Ishikawa (cell line): ENCODE measurements around the gene THSD7A.

Source experiments
- CEBPB ChIP-seq: IDR thresholded peaks from 2 replicates; pipeline ENCODE4 v1.6.1; 2012
- CREB1 ChIP-seq: IDR thresholded peaks from 2 replicates; pipeline ENCODE4 v1.6.1; 2012; ENCODE audit warnings: low read depth
- EGR1 ChIP-seq: IDR thresholded peaks from 2 replicates; pipeline ENCODE4 v1.6.1; 2012
- EP300 ChIP-seq: IDR thresholded peaks from 2 replicates; pipeline ENCODE4 v1.6.1; 2012; ENCODE audit warnings: borderline replicate concordance
- FOXM1 ChIP-seq: IDR thresholded peaks from 2 replicates; pipeline ENCODE4 v1.6.1; 2012; ENCODE audit warnings: low read depth, borderline replicate concordance
- NFIC ChIP-seq: IDR thresholded peaks from 2 replicates; pipeline ENCODE4 v1.6.1; 2012
- RAD21 ChIP-seq: IDR thresholded peaks from 2 replicates; pipeline ENCODE4 v1.6.1; 2012; ENCODE audit warnings: low read depth
- TAF1 ChIP-seq: IDR thresholded peaks from 2 replicates; pipeline ENCODE4 v1.6.1; 2012; ENCODE audit warnings: low read depth, mild to moderate bottlenecking
- TCF12 ChIP-seq: IDR thresholded peaks from 2 replicates; pipeline ENCODE4 v1.6.1; 2012; ENCODE audit warnings: low read depth
- TEAD4 ChIP-seq: IDR thresholded peaks from 2 replicates; pipeline ENCODE4 v1.6.1; 2012
- YY1 ChIP-seq: IDR thresholded peaks from 2 replicates; pipeline ENCODE4 v1.6.1; 2012; ENCODE audit warnings: low read depth
- ZBTB7A ChIP-seq: IDR thresholded peaks from 2 replicates; pipeline ENCODE4 v1.6.1; 2012; ENCODE audit warnings: low read depth
- TF ChIP-seq, protein P1 (sequence below): IDR thresholded peaks from 2 replicates; pipeline ENCODE4 v1.6.1; 2012; ENCODE audit warnings: low read depth, mild to moderate bottlenecking
- TF ChIP-seq, protein P2 (sequence below): IDR thresholded peaks from 2 replicates; pipeline ENCODE4 v1.6.1; 2012
- TF ChIP-seq, protein P3 (sequence below): IDR thresholded peaks from 2 replicates; pipeline ENCODE4 v1.6.1; 2012

Gene THSD7A

DNA sequence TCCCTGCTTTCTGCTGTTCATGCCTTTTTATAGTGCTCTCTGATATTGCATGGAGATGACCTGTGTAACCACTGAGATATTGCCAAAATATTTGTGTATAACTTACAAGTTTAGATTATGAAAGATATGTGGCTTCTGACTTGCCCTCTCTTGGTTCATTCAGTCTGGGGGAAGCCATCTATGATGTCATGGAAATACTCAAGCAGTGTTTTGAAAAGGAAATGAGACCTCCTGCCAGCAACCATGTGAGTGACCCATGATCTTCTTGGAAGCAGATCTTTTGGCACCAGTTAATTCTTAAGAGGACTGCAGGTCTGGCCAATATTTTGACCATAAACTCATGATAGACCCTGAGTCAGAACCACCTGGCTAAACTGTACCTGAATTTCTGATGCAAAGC, 183.0 kb downstream of the THSD7A start:
- TF ChIP-seq EGR1 (no peak), NFIC (no peak), EP300 (no peak)

DNA sequence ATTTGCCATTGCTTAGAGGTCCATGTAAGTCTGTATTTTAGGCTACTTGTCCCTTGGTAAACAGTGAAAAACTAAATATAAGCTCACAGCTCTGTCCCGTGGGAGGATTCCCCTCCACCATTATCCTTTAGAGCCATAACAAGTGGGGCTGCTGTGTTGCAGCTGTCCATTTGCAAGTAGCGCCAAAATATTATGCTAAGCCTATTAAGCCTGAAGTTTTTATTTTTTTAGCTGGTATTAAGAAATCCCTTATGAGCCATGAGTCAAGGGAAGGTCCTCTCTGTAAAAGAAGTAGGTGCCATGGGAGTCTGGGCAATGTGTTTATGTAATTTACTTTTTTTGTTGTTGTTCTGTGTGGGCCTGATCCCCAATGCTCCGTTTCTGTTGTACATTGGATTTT, 183.9 kb downstream of the THSD7A start:
- no peak for TF ChIP-seq NFIC
- TF ChIP-seq ZBTB7A = no peak
- TF ChIP-seq RAD21 = no peak
- TF ChIP-seq TAF1 = no peak
- TF ChIP-seq, protein P1, sequence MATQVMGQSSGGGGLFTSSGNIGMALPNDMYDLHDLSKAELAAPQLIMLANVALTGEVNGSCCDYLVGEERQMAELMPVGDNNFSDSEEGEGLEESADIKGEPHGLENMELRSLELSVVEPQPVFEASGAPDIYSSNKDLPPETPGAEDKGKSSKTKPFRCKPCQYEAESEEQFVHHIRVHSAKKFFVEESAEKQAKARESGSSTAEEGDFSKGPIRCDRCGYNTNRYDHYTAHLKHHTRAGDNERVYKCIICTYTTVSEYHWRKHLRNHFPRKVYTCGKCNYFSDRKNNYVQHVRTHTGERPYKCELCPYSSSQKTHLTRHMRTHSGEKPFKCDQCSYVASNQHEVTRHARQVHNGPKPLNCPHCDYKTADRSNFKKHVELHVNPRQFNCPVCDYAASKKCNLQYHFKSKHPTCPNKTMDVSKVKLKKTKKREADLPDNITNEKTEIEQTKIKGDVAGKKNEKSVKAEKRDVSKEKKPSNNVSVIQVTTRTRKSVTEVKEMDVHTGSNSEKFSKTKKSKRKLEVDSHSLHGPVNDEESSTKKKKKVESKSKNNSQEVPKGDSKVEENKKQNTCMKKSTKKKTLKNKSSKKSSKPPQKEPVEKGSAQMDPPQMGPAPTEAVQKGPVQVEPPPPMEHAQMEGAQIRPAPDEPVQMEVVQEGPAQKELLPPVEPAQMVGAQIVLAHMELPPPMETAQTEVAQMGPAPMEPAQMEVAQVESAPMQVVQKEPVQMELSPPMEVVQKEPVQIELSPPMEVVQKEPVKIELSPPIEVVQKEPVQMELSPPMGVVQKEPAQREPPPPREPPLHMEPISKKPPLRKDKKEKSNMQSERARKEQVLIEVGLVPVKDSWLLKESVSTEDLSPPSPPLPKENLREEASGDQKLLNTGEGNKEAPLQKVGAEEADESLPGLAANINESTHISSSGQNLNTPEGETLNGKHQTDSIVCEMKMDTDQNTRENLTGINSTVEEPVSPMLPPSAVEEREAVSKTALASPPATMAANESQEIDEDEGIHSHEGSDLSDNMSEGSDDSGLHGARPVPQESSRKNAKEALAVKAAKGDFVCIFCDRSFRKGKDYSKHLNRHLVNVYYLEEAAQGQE = no peak
- no peak for TF ChIP-seq EP300
- TF ChIP-seq YY1 = no peak
- TF ChIP-seq CREB1 = no peak
- TF ChIP-seq FOXM1 = no peak
- TF ChIP-seq, protein P2, sequence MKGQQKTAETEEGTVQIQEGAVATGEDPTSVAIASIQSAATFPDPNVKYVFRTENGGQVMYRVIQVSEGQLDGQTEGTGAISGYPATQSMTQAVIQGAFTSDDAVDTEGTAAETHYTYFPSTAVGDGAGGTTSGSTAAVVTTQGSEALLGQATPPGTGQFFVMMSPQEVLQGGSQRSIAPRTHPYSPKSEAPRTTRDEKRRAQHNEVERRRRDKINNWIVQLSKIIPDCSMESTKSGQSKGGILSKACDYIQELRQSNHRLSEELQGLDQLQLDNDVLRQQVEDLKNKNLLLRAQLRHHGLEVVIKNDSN = no peak
- TF ChIP-seq TCF12 = no peak
- no peak for TF ChIP-seq TEAD4
- TF ChIP-seq, protein P3, sequence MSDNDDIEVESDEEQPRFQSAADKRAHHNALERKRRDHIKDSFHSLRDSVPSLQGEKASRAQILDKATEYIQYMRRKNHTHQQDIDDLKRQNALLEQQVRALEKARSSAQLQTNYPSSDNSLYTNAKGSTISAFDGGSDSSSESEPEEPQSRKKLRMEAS = no peak
- TF ChIP-seq EGR1 = no peak
- no peak for TF ChIP-seq CEBPB

DNA sequence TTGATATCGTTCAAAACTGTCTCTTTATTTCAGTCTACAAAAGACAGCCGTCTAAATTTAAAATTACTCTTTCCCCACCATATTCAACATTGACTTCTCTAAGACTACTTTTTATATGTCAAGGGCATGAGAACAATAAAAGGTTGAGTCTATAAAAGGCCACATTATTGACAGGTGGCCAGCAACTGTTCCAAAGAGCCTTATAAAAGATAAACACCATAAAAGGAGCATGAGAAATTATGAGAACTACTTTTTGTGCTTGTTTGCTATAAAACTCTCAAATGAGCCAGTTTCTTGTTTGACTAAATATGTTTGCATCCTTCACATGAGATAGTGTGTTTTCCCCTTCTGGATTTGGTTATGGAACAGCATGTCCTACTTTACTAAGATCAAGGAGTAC, 189.2 kb downstream of the THSD7A start:
- TF ChIP-seq ZBTB7A (no peak), EP300 (no peak), RAD21 (no peak), EGR1 (no peak), NFIC (no peak), TAF1 (no peak), CEBPB (no peak), YY1 (no peak), TEAD4 (no peak), CREB1 (no peak), FOXM1 (no peak), TCF12 (no peak)
- TF ChIP-seq, protein P1 = no peak
- TF ChIP-seq, protein P2 = no peak
- TF ChIP-seq, protein P3 = no peak

DNA sequence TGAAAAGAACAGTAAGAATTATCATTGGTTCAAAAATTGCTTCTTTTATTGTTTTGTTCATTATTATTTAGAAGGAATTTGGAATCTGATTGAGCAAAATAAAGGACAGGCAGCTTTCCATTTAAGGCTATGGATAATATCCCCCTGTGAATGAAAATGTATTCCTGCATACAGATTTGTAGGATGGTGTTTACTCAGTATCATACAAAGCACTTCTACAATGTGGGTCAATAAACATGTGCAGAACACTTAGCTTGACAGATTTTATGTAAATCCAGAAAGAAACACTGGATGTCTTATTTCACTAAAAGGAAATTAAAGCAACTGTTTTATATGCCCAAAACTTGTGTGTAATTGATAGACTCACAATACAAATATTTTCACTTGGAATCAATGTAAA, 189.7 kb downstream of the THSD7A start:
- TF ChIP-seq ZBTB7A (no peak), TCF12 (no peak)
- TF ChIP-seq, protein P2 = no peak

DNA sequence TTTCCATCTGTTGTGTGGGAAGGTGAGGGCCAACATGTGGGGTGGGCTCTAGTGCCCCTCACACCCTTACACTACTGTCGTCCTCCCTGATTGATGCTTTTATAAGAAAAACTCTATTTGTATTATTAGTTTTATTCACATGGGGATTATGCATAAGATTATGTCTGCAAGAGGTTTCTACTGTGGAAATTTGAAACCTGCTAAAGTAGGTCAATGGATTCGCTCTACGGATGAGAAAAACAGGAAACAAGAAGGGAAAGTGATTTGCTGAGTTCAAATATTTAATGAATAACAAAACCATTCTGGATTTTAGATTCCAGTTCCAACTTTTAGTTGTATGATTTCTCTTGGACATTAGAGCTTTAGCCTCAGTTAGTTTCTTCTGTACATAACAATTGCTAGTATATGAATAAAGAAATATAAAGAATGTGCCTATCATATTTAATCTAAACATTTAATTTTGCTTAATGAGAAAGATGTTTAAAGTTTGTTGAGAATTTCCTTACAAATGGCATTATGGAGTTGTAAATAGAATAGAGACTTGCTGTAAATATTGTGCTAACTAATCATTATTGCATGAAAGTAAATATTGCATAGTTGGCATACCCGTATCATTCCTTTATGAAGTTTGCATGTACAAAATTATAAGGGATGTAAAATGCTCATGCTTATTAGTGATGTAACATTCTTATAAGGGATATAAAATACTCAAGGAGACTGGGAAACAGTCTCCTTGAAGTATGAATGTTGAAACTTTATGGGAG, 193.8 kb downstream of the THSD7A start:
- TF ChIP-seq TAF1 (no peak), ZBTB7A (no peak), EGR1 (no peak), EP300 (no peak)
- TF ChIP-seq, protein P1 = no peak
